GM12878 (cell line): ENCODE measurements around the gene POLR2L.
A peak's percentile ranks its signal among the peaks of the same experiment; 100 is the strongest.

Source experiments
- POLR2A ChIP-seq: IDR thresholded peaks from 2 replicates; pipeline ENCODE4 v1.6.1; 2011; ENCODE audit warnings: low read depth, mild to moderate bottlenecking, low read length
- POLR2AphosphoS5 ChIP-seq: IDR thresholded peaks from 2 replicates; pipeline ENCODE4 v1.6.1; 2011; ENCODE audit warnings: mild to moderate bottlenecking, low read length, inconsistent platforms
- TAF1 ChIP-seq: IDR thresholded peaks from 2 replicates; pipeline ENCODE4 v1.6.1; 2011; ENCODE audit warnings: mild to moderate bottlenecking, low read depth, low read length, borderline replicate concordance
- TF ChIP-seq, protein P1 (sequence below), 3 experiments: IDR thresholded peaks in 2 of 3; conservative IDR thresholded peaks in 1 of 3; 2 replicates each; pipeline ENCODE4 v1.5.1; 2011; ENCODE audit warnings: low read depth in 3 of 3, low read length in 3 of 3, mild to moderate bottlenecking in 3 of 3, control low read depth in 2 of 3, moderate library complexity in 2 of 3, inconsistent platforms in 1 of 3, mixed read lengths in 1 of 3; ENCODE audit not compliant: control insufficient read depth in 2 of 3, insufficient read depth in 1 of 3; ENCODE audit errors: extremely low read depth in 1 of 3
- TF ChIP-seq, protein P2 (sequence below): IDR thresholded peaks from 2 replicates; pipeline ENCODE4 v1.6.1; 2012; ENCODE audit warnings: low read length, inconsistent platforms

DNA sequence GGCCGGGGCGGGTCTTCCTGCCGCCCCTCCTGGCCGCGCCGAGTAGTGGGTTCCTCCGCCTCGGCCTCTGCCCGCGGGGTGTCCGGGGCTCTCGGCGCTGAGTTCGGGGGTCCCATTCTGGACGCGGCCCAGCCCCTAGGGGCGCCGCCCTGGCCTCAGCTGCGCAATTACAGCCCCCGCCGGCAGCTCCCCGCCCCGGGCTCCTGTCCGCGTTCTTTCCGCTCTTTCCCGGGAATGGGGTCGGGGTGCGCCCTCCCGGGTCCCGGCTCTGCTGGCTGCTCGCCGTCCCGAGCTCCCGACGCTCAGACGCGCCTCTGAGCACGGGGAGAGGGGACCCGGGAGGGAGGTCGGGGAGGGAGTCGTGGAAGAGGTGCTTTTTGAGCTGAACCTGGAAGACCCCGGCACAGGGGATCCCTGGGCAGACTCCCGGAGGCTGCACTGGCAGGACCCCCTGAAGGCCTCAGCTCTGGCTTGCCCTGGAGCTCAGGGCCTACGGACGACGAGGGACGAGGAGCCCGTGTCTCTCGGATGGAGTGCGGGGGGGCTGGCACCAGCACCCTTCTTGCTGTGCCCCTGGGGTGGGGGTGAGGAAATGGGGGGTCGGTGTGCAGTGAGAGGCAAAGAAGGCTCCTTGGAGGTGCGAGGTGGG is 881 bp upstream of the POLR2L start:
- TF ChIP-seq POLR2A, result no peak
- TF ChIP-seq, protein P1, sequence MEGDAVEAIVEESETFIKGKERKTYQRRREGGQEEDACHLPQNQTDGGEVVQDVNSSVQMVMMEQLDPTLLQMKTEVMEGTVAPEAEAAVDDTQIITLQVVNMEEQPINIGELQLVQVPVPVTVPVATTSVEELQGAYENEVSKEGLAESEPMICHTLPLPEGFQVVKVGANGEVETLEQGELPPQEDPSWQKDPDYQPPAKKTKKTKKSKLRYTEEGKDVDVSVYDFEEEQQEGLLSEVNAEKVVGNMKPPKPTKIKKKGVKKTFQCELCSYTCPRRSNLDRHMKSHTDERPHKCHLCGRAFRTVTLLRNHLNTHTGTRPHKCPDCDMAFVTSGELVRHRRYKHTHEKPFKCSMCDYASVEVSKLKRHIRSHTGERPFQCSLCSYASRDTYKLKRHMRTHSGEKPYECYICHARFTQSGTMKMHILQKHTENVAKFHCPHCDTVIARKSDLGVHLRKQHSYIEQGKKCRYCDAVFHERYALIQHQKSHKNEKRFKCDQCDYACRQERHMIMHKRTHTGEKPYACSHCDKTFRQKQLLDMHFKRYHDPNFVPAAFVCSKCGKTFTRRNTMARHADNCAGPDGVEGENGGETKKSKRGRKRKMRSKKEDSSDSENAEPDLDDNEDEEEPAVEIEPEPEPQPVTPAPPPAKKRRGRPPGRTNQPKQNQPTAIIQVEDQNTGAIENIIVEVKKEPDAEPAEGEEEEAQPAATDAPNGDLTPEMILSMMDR (IDR thresholded peaks at IDR 0.05 in 2 of 3, conservative IDR thresholded peaks at IDR 0.05 in 1 of 3; ENCODE audit: control insufficient read depth in 2 of 3, extremely low read depth in 1 of 3, insufficient read depth in 1 of 3, low read depth in 3 of 3, low read length in 3 of 3), result 0 out of 6 replicates have a peak, but pooled peaks of 1 of the 3 experiments have one; percentile 25
- TF ChIP-seq, protein P2, sequence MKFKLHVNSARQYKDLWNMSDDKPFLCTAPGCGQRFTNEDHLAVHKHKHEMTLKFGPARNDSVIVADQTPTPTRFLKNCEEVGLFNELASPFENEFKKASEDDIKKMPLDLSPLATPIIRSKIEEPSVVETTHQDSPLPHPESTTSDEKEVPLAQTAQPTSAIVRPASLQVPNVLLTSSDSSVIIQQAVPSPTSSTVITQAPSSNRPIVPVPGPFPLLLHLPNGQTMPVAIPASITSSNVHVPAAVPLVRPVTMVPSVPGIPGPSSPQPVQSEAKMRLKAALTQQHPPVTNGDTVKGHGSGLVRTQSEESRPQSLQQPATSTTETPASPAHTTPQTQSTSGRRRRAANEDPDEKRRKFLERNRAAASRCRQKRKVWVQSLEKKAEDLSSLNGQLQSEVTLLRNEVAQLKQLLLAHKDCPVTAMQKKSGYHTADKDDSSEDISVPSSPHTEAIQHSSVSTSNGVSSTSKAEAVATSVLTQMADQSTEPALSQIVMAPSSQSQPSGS, result no peak
- TF ChIP-seq TAF1, result no peak
- TF ChIP-seq POLR2AphosphoS5, result no peak
